GM12872 (cell line): Measurements from ENCODE around the gene NUP205.

Experiments used
- CTCF ChIP-seq: IDR thresholded peaks from 3 replicates; pipeline ENCODE4 v1.5.1; 2011; ENCODE audit warnings: low read depth, mild to moderate bottlenecking, low read length, moderate library complexity; ENCODE audit not compliant: insufficient read depth

NUP205 gene

GRCh38 chr7:135571834-135572233 lies 14.1 kb downstream of the NUP205 start:
- no peak for TF ChIP-seq CTCF

GRCh38 chr7:135573541-135573940 lies 15.8 kb downstream of the NUP205 start:
- TF ChIP-seq CTCF = no peak

GRCh38 chr7:135575296-135575695 lies 17.6 kb downstream of the NUP205 start:
- TF ChIP-seq CTCF = no peak

GRCh38 chr7:135578569-135578968 lies 20.9 kb downstream of the NUP205 start:
- no peak for TF ChIP-seq CTCF

GRCh38 chr7:135584362-135585353 lies 26.9 kb downstream of the NUP205 start:
- TF ChIP-seq CTCF = no peak

GRCh38 chr7:135597181-135597925 lies 39.6 kb downstream of the NUP205 start:
- no peak for TF ChIP-seq CTCF

GRCh38 chr7:135597926-135598305 lies 40.2 kb downstream of the NUP205 start:
- no peak for TF ChIP-seq CTCF
